Ovary (tissue), 9 donors: Measurements from ENCODE around the gene VASH1. TPM values are rescaled to one million over a fixed set of nuclear protein-coding genes. Genes with fewer than 3 reads are reported as not detected.

Experiments
- DNase-seq, 5 donors: peaks; one replicate each; pipeline ENCODE4 v3.0.0-alpha.2; 2019 to 2020
- H3K27ac ChIP-seq, 2 donors: fragments of 200-600 bp; one replicate each; pipeline versions ENCODE4 v1.5.1 to v1.8.0; 2019 to 2022
- H3K27me3 ChIP-seq: fragments of 200-600 bp; one replicate; pipeline ENCODE4 v1.8.0; 2022
- H3K36me3 ChIP-seq: fragments of 200-600 bp; sonication (generic); one replicate; pipeline ENCODE4 v1.5.1; 2019
- H3K4me1 ChIP-seq: one replicate; pipeline ENCODE4 v1.8.1; 2013; ENCODE audit warnings: mild to moderate bottlenecking, moderate library complexity; ENCODE audit not compliant: insufficient read depth
- H3K4me3 ChIP-seq: fragments of 200-600 bp; sonication (generic); one replicate; pipeline ENCODE4 v1.5.1; 2017
- H3K9me3 ChIP-seq, 2 donors: fragments of 200-600 bp in 1 of 2; sonication (generic) in 1 of 2; one replicate each; pipeline versions ENCODE4 v1.5.1 to v1.8.1; 2013 to 2019; ENCODE audit warnings: mild to moderate bottlenecking in 1 of 2, moderate library complexity in 1 of 2
- CTCF ChIP-seq, 3 donors: fragments of 450-650 bp in 2 of 3; fragments of 200-600 bp in 1 of 3; IDR thresholded peaks; one replicate each; pipeline versions ENCODE4 v1.5.1 to v1.8.0; 2016 to 2022; ENCODE audit warnings: antibody characterized with exemption in 3 of 3, mild to moderate bottlenecking in 1 of 3
- EP300 ChIP-seq: sonication (generic); formaldehyde crosslinking; IDR thresholded peaks from one replicate; pipeline ENCODE4 v1.6.1; 2017; ENCODE audit warnings: antibody characterized with exemption
- POLR2A ChIP-seq: fragments of 450-650 bp; IDR thresholded peaks from one replicate; pipeline ENCODE4 v1.6.1; 2017; ENCODE audit warnings: antibody characterized with exemption, mild to moderate bottlenecking, moderate library complexity
- WGBS, 3 donors: extraction: QIAGEN DNeasy Blood & Tissue Kit in 1 of 3; methylation state at CpG; one replicate each; pipeline versions ENCODE4 v1.1.5 to v1.1.7; 2013 to 2017; 5-methylcytosine and 5-hydroxymethylcytosine counted together
- intact Hi-C, 4 donors: fragments of 100-400 bp; cut with DNase I; formaldehyde crosslinking; loops; one replicate each; pipeline versions ENCODE4 v1.11.0 to v1.15.1; 2022 to 2023
- polyA plus RNA-seq, 2 donors: library from polyadenylated mRNA; stranded (reverse); fragments of 200-250 nt in 1 of 2; fragments of 350-450 nt in 1 of 2; fragmentation: Illumina TruSeq in 1 of 2; extraction: RNeasy Lipid Tissue Mini Kit (QIAGEN cat#74804) in 1 of 2; gene quantifications; one replicate each; pipeline ENCODE4 v1.2.3, GENCODE V29; 2013 to 2014
- total RNA-seq, 7 donors: library from RNA; depleted of rRNA in 2 of 7; stranded (reverse); fragments of >200 nt in 2 of 7; fragmentation: NEBNext Ultra II Directional in 3 of 7; extraction: Animal tissue kit (Norgen Biotek cat#: 25700) in 3 of 7; gene quantifications; one replicate each; pipeline versions ENCODE4 v1.1.0 to v1.2.4, GENCODE V29; 2016 to 2023
- donor health status: DM: no; HTN: no; CAD: no; lungs with moderate emphysema.
- donor health status: DM: no; HTN: no; CAD: no.
- donor health status: Bipolar disorder and iron deficiency.
- donor health status: DM: yes; HTN: yes; CAD: no.
- donor health status: DM: no; HTN: no; CAD: no.
- donor health status: DM: yes; HTN: yes; CAD: no.

VASH1 gene
- total and polyA plus RNA-seq, 9 donors: 5.1 to 23.8 (median 16.7) TPM

- TF ChIP-seq CTCF (IDR thresholded peaks at IDR 0.05) (no peak), EP300 (no peak), POLR2A (no peak)
- Histone ChIP-seq H3K4me3 (no peak overlapping the region), H3K36me3 (no peaks in the 10 kb centered on the region), H3K27me3 (no peaks in the 10 kb centered on the region), H3K4me1 (peaks cover 14% of the 10 kb centered on the region), H3K9me3 (no peaks in the 10 kb centered on the region), H3K27ac (no peak overlapping the region)
- 78 to 80% (median 79%) methylated on average over 9 of the region's 9 CpGs for WGBS, 3 donors
- intact Hi-C loops: no loop called here
- DNase-seq: no peak
Measured at GRCh38 chr14:76777721-76778120, 16.5 kb downstream of the VASH1 start.

- peaks cover 11% of the 10 kb centered on the region for H3K4me1 ChIP-seq
- H3K9me3 ChIP-seq: no peaks in the 10 kb centered on the region
- H3K36me3 ChIP-seq: no peaks in the 10 kb centered on the region
- no peak overlapping the region for H3K4me3 ChIP-seq
- DNase-seq: peak in 1 of 5 donors; percentile 14
- H3K27ac ChIP-seq: no peak overlapping the region
- TF ChIP-seq CTCF (IDR thresholded peaks at IDR 0.05) (no peak), POLR2A (no peak), EP300 (no peak)
- WGBS, 3 donors: 87 to 88% (median 88%) methylated on average over 16 of the region's 16 CpGs
- intact Hi-C loops: no loop called here
- no peaks in the 10 kb centered on the region for H3K27me3 ChIP-seq
Measured at GRCh38 chr14:76778546-76779215, 17.4 kb downstream of the VASH1 start.

- WGBS, 3 donors: 90 to 93% (median 93%) methylated on average over 7 of the region's 7 CpGs
- no peak for TF ChIP-seq CTCF (IDR thresholded peaks at IDR 0.05)
- no peak for TF ChIP-seq POLR2A
- no peak for TF ChIP-seq EP300
- H3K27ac ChIP-seq: no peak overlapping the region
- H3K9me3 ChIP-seq: no peaks in the 10 kb centered on the region
- peaks cover 6% of the 10 kb centered on the region for H3K4me1 ChIP-seq
- H3K36me3 ChIP-seq: no peaks in the 10 kb centered on the region
- H3K4me3 ChIP-seq: no peak overlapping the region
- no peaks in the 10 kb centered on the region for H3K27me3 ChIP-seq
- DNase-seq: peak in 1 of 5 donors; percentile 34
- intact Hi-C loops: loop anchor here in 2 of 4 donors (10.0 kb wide), 2 partner anchors 65 to 75 kb away; no protein-coding TSS in a partner anchor
Measured at GRCh38 chr14:76779221-76780057, 18.2 kb downstream of the VASH1 start.

GRCh38 chr14:76780058-76780345 is 18.7 kb downstream of the VASH1 start:
- intact Hi-C loops: loop anchor here in 2 of 4 donors (10.0 kb wide), 2 partner anchors 65 to 75 kb away; no protein-coding TSS in a partner anchor
- Histone ChIP-seq H3K4me3 (no peak overlapping the region), H3K36me3 (no peaks in the 10 kb centered on the region), H3K4me1 (peaks cover 6% of the 10 kb centered on the region), H3K9me3 (no peaks in the 10 kb centered on the region), H3K27ac (no peak overlapping the region), H3K27me3 (no peaks in the 10 kb centered on the region)
- DNase-seq: no peak
- WGBS, 3 donors: 94 to 100% (median 97%) methylated on average over 2 of the region's 2 CpGs
- TF ChIP-seq EP300 (no peak), CTCF (IDR thresholded peaks at IDR 0.05) (no peak), POLR2A (no peak)
